ENCODE results near the gene ENDOD1.

The ENDOD1 gene

DNA sequence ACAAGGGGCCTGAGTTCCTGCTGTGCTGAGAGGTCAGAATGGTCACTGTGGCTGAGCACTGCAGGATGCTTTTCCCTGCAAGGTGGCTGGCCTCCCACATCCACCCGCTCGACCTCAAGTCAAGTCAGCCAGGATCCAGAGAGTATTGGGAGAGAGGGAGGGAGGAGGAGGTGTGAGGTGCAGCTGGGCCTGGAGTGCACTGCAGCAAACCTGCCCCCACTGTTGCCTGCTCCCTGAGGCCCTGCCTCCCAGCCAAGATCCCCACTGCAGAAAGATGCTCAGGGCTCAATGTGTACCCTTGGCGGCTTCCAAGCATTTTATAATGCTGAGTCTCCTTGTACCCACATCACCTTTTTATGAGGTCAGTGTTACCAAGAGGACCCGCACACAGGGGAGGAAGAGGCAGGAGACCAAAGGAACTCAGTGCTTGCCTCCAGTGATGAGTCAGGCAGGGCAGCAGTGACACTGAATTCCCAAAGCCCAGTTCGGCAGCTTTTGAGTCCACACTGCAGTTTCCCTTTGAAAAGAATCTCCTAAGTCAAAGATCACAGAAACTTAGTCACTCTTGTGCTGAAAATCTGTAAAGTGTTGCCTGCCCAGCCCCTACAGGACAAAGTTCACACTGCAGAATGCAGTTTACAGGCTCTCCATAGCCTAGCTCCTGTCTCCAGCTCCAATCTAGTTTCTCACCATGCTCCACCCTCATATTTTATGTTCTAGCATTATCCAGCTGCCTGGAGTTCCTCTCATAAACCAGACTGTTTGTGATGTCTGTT is 3.1 kb downstream of the ENDOD1 start:
- peak; percentile 95 to 99 for DNase-seq
- no peak overlapping the region for H4K12ac ChIP-seq (ENCODE audit: low read depth, low read length)
- peak overlapping the region; percentile 30 for H3K4me3 ChIP-seq (ENCODE audit: low read depth, low read length)
- no peaks in the 10 kb centered on the region for H3K36me3 ChIP-seq (ENCODE audit: control insufficient read depth in 1 of 2, insufficient read depth in 2 of 2, low read length in 2 of 2)
- no peak overlapping the region for H2AK5ac ChIP-seq (ENCODE audit: low read length)
- no peak overlapping the region for H3K14ac ChIP-seq (ENCODE audit: low read length)
- no peak overlapping the region for H2BK5ac ChIP-seq (ENCODE audit: low read depth, low read length, poor library complexity)
- no peaks in the 10 kb centered on the region for H3K9me3 ChIP-seq (ENCODE audit: insufficient read depth, low read depth, low read length)
- WGBS (ENCODE audit: extremely low coverage, insufficient coverage, insufficient read length) = no CpG with 5 or more reads among the region's 5 CpGs
- H2BK12ac ChIP-seq (ENCODE audit: low read length) = no peak overlapping the region
- H4K8ac ChIP-seq (ENCODE audit: low read depth, low read length) = no peak overlapping the region
- no peak overlapping the region for H3K9ac ChIP-seq (ENCODE audit: low read length)
- peaks cover 11% of the 10 kb centered on the region for H3K79me1 ChIP-seq (ENCODE audit: low read length)
- H2BK120ac ChIP-seq (ENCODE audit: insufficient read depth, low read length, poor library complexity) = no peak overlapping the region
- H3K27me3 ChIP-seq (ENCODE audit: insufficient read depth, low read length) = no peaks in the 10 kb centered on the region
- H3K18ac ChIP-seq (ENCODE audit: low read length) = no peak overlapping the region
- H3K4ac ChIP-seq (ENCODE audit: low read depth, low read length) = no peak overlapping the region
- peak overlapping the region; percentile 22 for H3K4me2 ChIP-seq (ENCODE audit: low read length)
- H3K4me1 ChIP-seq (ENCODE audit: control insufficient read depth in 1 of 2, insufficient read depth in 2 of 2, low read length in 2 of 2) = peaks cover 5 to 16% of the 10 kb centered on the region in 2 experiments
- H3K79me2 ChIP-seq (ENCODE audit: control insufficient read depth, insufficient read depth, low read length, poor library complexity) = peaks cover 5% of the 10 kb centered on the region
- H4K91ac ChIP-seq (ENCODE audit: low read depth, low read length) = no peak overlapping the region
- H3K23ac ChIP-seq (ENCODE audit: low read length) = no peak overlapping the region
- H3K27ac ChIP-seq (ENCODE audit: low read depth, low read length) = peak overlapping the region; percentile 33
- no peak overlapping the region for H2AFZ ChIP-seq (ENCODE audit: insufficient read depth, low read length, poor library complexity)

DNA sequence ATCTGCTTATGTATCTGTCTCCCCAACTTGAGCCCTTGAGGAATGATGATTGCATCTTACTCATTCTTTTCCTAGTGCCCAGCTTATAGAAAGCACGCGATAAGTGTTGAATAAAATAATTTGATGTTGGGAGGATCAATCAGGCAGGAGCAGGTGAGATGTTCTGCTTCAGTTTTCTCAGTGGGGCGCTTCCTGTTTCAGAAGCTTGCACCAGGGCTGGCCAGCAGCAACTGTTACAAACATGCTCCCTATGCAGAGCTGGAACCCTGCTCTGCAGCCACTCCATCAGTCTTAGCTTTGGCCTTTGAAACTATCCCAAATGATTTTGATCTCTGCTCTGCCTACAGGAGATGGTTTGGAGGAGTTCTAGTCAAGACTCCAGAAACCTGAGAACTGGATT is 3.9 kb downstream of the ENDOD1 start:
- Histone ChIP-seq H3K9me3 (ENCODE audit: insufficient read depth, low read depth, low read length) (no peaks in the 10 kb centered on the region), H3K27ac (ENCODE audit: low read depth, low read length) (no peak overlapping the region), H3K36me3 (ENCODE audit: control insufficient read depth in 1 of 2, insufficient read depth in 2 of 2, low read length in 2 of 2) (no peaks in the 10 kb centered on the region), H2BK120ac (ENCODE audit: insufficient read depth, low read length, poor library complexity) (no peak overlapping the region), H2BK12ac (ENCODE audit: low read length) (no peak overlapping the region), H3K9ac (ENCODE audit: low read length) (no peak overlapping the region), H3K79me2 (ENCODE audit: control insufficient read depth, insufficient read depth, low read length, poor library complexity) (peaks cover 5% of the 10 kb centered on the region), H3K4ac (ENCODE audit: low read depth, low read length) (no peak overlapping the region), H2AFZ (ENCODE audit: insufficient read depth, low read length, poor library complexity) (no peak overlapping the region), H3K27me3 (ENCODE audit: insufficient read depth, low read length) (no peaks in the 10 kb centered on the region), H2AK5ac (ENCODE audit: low read length) (no peak overlapping the region), H4K8ac (ENCODE audit: low read depth, low read length) (no peak overlapping the region), H4K12ac (ENCODE audit: low read depth, low read length) (no peak overlapping the region), H3K14ac (ENCODE audit: low read length) (no peak overlapping the region), H3K4me1 (ENCODE audit: control insufficient read depth in 1 of 2, insufficient read depth in 2 of 2, low read length in 2 of 2) (peaks cover 5 to 16% of the 10 kb centered on the region in 2 experiments), H3K79me1 (ENCODE audit: low read length) (peaks cover 11% of the 10 kb centered on the region), H3K18ac (ENCODE audit: low read length) (no peak overlapping the region), H3K23ac (ENCODE audit: low read length) (no peak overlapping the region), H4K91ac (ENCODE audit: low read depth, low read length) (no peak overlapping the region), H3K4me2 (ENCODE audit: low read length) (no peak overlapping the region), H2BK5ac (ENCODE audit: low read depth, low read length, poor library complexity) (no peak overlapping the region), H3K4me3 (ENCODE audit: low read depth, low read length) (no peak overlapping the region)
- no CpG with 5 or more reads among the region's 3 CpGs for WGBS (ENCODE audit: extremely low coverage, insufficient coverage, insufficient read length)
- DNase-seq = no peak

DNA sequence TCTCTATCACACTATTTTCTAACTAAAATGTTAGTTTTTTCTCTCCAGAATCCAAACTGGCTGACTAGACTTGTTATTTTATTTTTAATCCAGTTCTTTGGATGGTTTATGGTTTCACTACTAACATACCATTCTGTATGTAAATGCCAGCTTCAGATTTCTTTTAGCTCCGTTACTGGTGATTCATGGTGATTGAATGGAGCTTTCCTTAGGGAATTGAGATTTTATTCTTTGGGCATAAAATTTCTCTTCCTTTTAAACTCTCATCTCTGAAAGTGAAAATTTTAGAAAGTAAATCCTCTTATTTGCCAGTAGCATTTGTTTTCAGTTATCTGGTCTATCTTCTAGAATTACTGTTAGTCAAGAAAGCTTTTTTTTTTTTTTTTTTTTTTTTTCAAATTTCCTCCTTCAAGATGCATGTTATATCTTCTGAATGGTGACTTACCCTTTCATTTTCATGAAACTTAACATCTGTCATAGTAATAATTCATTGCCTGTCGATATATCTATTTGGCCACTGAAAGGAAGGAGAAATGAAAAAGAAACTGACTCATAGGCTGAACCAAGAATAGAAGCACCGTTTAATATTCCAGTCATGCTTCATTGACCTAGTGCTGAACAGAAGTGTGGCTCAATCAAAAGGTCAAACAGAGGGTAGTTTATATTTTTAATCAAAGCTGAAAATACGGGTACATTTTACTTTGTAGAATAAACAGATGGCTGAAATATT is 6.4 kb downstream of the ENDOD1 start:
- Histone ChIP-seq H3K79me2 (ENCODE audit: control insufficient read depth, insufficient read depth, low read length, poor library complexity) (no peaks in the 10 kb centered on the region), H3K4me3 (ENCODE audit: low read depth, low read length) (no peak overlapping the region), H3K14ac (ENCODE audit: low read length) (no peak overlapping the region), H4K12ac (ENCODE audit: low read depth, low read length) (no peak overlapping the region), H3K27me3 (ENCODE audit: insufficient read depth, low read length) (no peaks in the 10 kb centered on the region), H3K23ac (ENCODE audit: low read length) (no peak overlapping the region), H3K4me2 (ENCODE audit: low read length) (no peak overlapping the region), H4K8ac (ENCODE audit: low read depth, low read length) (no peak overlapping the region), H4K91ac (ENCODE audit: low read depth, low read length) (no peak overlapping the region), H3K4me1 (ENCODE audit: control insufficient read depth in 1 of 2, insufficient read depth in 2 of 2, low read length in 2 of 2) (peaks cover 3 to 13% of the 10 kb centered on the region in 2 experiments), H3K4ac (ENCODE audit: low read depth, low read length) (no peak overlapping the region), H3K9ac (ENCODE audit: low read length) (no peak overlapping the region), H3K36me3 (ENCODE audit: control insufficient read depth in 1 of 2, insufficient read depth in 2 of 2, low read length in 2 of 2) (no peaks in the 10 kb centered on the region), H3K18ac (ENCODE audit: low read length) (no peak overlapping the region), H2BK120ac (ENCODE audit: insufficient read depth, low read length, poor library complexity) (no peak overlapping the region), H2AFZ (ENCODE audit: insufficient read depth, low read length, poor library complexity) (no peak overlapping the region), H3K27ac (ENCODE audit: low read depth, low read length) (no peak overlapping the region), H2BK12ac (ENCODE audit: low read length) (no peak overlapping the region), H2BK5ac (ENCODE audit: low read depth, low read length, poor library complexity) (no peak overlapping the region), H3K9me3 (ENCODE audit: insufficient read depth, low read depth, low read length) (no peaks in the 10 kb centered on the region), H2AK5ac (ENCODE audit: low read length) (no peak overlapping the region), H3K79me1 (ENCODE audit: low read length) (peaks cover under 1% of the 10 kb centered on the region)
- no peak for DNase-seq
- WGBS (ENCODE audit: extremely low coverage, insufficient coverage, insufficient read length) = no CpG with 5 or more reads among the region's 4 CpGs

DNA sequence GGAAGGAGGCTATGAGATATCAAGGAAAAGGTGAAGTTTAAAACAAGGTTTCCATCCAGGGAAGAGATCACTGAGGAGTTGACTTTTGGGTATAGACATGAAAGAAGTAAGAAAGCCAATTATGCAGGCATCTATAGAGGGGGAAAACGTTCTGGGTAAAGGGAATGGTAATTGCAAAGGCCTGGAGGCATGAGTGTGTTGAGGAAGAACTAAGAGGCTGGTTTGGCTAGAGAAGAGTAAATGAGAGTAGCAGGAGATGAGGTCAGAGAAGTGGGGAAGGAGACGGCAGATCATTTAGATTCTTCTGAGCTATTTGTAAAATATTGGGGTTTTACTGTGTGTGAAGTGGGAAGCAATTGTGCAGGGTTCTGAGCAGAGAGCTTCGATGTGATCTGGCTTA is 7.6 kb downstream of the ENDOD1 start:
- Histone ChIP-seq H3K14ac (ENCODE audit: low read length) (no peak overlapping the region), H4K8ac (ENCODE audit: low read depth, low read length) (no peak overlapping the region), H3K4me1 (ENCODE audit: control insufficient read depth in 1 of 2, insufficient read depth in 2 of 2, low read length in 2 of 2) (peaks cover 2 to 12% of the 10 kb centered on the region in 2 experiments), H3K18ac (ENCODE audit: low read length) (no peak overlapping the region), H2BK120ac (ENCODE audit: insufficient read depth, low read length, poor library complexity) (no peak overlapping the region), H3K4me3 (ENCODE audit: low read depth, low read length) (no peak overlapping the region), H3K9me3 (ENCODE audit: insufficient read depth, low read depth, low read length) (no peaks in the 10 kb centered on the region), H3K4me2 (ENCODE audit: low read length) (no peak overlapping the region), H2AFZ (ENCODE audit: insufficient read depth, low read length, poor library complexity) (no peak overlapping the region), H3K27me3 (ENCODE audit: insufficient read depth, low read length) (no peaks in the 10 kb centered on the region), H2AK5ac (ENCODE audit: low read length) (no peak overlapping the region), H2BK5ac (ENCODE audit: low read depth, low read length, poor library complexity) (no peak overlapping the region), H3K27ac (ENCODE audit: low read depth, low read length) (peak overlapping the region; percentile 6), H3K79me2 (ENCODE audit: control insufficient read depth, insufficient read depth, low read length, poor library complexity) (no peaks in the 10 kb centered on the region), H4K91ac (ENCODE audit: low read depth, low read length) (no peak overlapping the region), H3K9ac (ENCODE audit: low read length) (no peak overlapping the region), H3K36me3 (ENCODE audit: control insufficient read depth in 1 of 2, insufficient read depth in 2 of 2, low read length in 2 of 2) (no peaks in the 10 kb centered on the region), H3K23ac (ENCODE audit: low read length) (no peak overlapping the region), H3K4ac (ENCODE audit: low read depth, low read length) (no peak overlapping the region), H4K12ac (ENCODE audit: low read depth, low read length) (no peak overlapping the region), H2BK12ac (ENCODE audit: low read length) (no peak overlapping the region), H3K79me1 (ENCODE audit: low read length) (no peaks in the 10 kb centered on the region)
- no peak for DNase-seq
- WGBS (ENCODE audit: extremely low coverage, insufficient coverage, insufficient read length) = no CpG with 5 or more reads among the region's 3 CpGs

Data from trophoblast cell (in vitro differentiated cells and primary cell).